GM19351 (cell line): ENCODE results near the gene FBXO8.
"Not testable (repeated sequence)": the region's sequence is repeated elsewhere in the genome, so short reads cannot be mapped to it uniquely, and the experiment has no call there.

Experiments
- ATAC-seq: cut with Tn5 transposase; IDR thresholded peaks from one replicate; pipeline ENCODE4 v1.9.1; 2021; ENCODE audit warnings: mild to moderate bottlenecking, moderate library complexity; ENCODE audit not compliant: unreplicated experiment

Gene FBXO8, protein sequence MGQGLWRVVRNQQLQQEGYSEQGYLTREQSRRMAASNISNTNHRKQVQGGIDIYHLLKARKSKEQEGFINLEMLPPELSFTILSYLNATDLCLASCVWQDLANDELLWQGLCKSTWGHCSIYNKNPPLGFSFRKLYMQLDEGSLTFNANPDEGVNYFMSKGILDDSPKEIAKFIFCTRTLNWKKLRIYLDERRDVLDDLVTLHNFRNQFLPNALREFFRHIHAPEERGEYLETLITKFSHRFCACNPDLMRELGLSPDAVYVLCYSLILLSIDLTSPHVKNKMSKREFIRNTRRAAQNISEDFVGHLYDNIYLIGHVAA

DNA sequence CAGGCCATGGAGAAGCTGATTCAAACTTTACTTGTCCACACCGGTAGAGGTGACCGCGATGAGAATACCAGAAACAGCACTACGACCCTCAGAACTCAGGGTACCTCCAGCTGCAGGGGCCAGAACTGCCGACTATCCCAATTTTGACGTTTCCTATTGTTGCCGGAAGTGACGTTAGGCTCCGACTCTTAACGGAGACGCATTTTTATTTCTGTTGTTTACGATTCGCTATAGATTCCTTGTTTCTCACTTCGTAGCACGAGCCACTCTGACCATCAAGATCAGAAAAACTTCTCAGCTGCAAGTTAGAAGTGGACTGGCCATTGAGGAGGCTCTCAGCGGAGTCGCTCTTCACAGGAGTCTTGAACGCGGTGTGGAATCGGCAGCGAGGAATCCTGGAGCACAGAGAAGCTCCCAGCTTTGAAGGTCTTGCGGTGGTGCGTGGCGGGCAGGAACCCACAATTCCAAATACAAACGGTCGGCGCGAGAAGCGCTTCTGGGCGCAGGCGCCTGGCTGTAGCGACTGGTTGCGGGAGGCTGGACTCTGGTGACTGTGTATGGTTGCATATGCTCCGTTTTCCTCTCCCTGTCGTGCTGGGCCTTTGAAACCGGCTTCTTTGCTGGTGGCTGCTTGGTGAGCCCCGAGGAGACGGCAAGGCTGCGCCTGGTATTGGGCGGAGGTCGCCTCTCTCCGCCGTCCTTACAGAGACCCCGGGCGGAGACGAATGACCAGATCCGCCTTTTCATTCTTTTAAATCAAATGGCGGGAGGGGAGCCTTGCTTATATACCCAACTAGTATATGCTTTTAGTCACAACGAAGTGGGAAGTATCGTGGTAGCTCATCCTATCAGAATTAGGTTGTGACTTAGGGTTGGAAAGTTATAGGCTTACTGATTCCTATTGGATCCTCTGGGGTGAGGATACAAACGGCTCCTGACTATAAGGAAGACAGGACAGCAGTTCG lies at the start of gene FBXO8, which contains the start of gene CEP44:
FBXO8 (minus strand) TSS at position 161 of the 965 bp plus-strand sequence. CDS start 20,575 bp downstream, outside the sequence.
CEP44 (plus strand) TSS at position 405 of the 965 bp plus-strand sequence. CDS start 15,211 bp downstream, outside the sequence.
- peak; percentile 59 for ATAC-seq

DNA sequence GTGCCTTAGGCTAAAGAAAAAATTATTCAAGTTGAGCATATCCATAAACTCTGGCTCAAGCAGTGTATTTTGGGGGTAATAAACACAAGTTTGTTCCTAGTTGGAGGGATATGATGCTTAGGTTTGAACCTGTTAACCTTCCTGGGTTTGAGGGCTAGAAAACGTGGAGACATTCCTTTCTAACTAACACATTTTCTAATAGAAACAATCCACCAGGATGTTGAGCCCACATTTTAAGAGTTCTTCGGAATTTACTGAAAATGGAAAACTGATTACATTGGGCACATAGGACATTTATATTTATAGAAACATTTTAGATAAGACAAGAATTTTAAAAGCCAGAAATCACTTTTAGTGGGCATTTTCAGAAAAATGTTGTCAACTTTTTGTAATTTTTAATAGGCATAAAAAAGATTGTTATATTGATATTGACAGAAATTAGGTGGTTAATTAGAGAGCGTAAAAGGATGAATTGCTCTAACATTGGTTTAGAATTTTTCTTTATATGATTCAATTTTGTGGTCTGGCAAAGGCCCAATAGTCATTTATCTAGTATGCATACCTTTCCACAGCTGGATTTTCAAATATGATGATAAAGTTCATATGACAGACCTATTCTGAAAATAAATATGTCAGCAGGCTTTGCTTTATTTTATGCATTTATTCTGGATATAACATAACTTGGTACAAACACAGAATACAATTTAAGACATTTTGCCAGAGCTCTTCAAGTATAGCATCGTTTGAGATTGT lies 49.5 kb upstream of the FBXO8 start:
- ATAC-seq, result no peak

DNA sequence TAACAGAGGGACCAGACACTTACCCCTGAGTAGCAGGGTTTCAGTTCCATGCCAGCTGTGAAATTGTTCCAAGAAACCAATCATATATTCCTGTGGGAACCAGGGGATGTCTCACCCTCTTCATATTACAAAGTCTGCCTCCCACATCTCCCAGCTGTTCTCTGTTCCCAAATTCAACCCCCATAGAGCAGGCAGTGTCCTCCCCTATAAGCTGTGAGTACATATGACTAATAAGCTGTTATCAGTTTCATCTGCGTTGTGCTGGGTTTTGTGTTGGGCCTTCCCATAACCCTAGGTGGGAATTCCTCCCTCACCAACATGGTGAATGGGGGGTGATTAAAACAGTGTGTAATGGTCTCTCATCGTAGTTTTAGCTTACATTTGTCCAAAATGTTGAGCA lies 41.3 kb upstream of the FBXO8 start:
- no peak for ATAC-seq

DNA sequence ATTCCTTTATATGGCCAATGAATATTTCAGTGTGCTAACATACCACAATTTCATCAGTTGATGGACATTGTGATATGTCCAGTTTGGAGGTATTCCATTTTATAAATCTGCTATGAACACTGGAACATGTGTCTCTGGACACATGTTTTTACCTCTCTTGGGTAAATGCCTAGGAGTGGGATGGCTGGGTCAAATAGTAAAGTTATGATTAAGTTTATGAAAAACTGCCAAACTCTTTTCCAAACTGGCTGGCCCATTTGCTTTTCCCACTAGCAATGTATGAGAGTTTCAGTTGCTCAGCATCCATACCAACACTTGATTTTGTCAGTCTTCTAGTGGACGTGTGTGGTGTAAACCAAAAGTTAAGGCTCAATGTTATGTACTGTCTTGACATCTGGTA lies 40.8 kb upstream of the FBXO8 start:
- ATAC-seq, result no peak

DNA sequence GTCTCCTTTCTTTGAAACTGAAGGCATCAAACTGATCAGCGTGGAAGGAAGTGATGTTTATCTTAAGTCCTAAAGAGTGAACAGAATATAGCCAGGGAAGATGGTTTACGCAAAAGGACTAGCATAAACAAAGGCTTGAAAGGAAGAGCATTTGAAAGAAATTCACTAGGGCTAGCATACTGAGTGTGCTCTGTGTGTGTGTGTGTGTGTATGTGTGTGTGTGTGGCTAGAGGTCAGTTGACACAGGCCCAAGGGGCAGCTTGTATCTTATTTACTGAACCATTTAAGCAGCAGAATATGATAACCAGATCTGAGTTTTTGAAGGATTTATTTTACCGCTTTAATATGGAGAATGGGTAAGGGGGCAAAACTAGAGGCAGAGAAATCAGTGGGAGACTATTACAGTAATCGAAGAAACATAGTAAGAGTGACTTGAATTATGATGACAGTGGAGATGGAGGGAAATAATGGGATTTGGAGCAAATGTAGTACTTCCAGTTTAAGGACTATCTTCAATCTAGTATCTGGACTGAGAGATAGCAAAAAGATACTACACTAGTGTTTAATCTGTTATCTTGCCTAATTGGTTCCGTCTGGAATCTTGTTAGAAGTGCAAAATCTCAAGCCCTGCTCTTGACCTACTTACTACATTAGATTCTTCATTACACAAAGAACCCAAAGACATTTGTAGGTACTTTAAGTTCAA lies 37.2 kb upstream of the FBXO8 start:
- ATAC-seq, result no peak

DNA sequence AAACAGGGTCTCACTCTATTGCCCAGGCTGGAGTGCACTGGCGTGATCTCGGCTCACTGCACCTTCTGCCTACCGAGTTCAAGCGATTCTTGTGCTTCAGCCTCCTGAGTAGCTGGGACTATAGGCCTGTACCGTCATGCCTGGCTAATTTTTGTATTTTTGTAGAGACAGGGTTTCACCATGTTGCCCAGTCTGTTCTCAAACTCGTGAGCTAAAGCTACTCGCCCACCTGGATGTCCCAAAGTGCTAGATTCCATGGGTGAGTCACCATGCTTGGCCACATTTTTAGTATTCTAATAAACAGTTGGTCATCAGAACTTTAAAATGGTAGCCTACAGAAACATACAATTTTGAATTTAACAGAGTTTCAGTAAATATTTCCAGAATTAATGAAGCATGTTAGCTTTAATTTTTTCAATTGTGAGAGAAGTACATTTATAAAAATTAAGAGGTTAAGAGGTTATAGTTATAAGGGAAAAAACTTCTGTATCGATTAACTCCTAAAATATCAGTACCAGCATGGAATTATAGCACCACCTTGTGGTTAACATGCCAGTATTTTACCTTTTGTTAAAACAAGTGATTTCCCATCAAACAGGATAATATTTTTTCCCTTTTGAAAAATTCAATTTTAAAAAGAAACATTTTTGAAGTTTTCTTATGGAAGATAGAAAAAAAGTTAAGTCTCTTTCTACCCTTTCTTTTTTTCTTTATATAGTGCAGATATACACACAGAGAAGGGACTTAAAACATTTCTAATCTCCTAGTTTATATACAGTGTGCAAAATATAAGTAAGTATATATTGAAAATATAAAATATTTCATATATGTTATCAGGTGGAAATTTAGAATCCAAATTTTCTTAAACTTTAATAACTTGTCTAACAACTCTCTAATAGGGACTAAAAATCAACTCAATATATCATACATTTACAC lies 35.6 kb upstream of the FBXO8 start:
- ATAC-seq, result no peak

DNA sequence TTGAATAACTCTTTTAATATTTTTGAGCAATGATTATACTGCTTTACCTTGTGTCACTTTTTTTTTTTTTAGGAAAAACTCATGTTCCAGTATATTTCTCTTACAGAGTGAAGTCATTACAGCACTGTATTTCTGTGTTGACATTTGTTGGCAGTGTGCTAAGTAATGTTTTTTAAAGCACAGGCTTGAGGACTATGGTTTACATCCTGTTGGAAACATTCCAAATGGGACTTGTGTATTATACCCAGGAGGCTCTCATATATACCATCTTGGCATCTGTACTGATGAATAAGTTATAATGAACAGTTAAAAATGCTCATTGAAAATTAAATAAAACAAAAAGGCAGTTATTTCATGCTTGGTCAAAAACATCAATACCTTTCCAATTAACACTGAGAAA lies 34.1 kb upstream of the FBXO8 start:
- no peak for ATAC-seq

DNA sequence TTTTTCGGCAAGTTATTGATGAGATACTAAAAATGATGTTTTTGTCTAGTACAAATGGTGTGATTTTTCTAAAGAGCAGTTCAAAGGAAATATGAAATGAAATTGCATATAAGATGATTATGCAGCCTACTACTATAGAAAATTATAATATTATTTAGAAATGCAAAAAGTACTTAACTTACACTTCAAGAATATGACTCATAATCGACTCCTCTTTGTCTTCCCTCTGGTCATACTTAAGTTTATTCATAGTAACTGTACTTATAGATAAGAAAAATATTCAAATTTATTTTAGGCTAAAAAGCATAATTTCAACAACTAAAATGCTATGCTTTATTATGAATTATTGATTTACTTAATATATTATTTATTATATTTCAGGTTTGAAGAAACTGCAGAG lies 33.5 kb upstream of the FBXO8 start:
- ATAC-seq, result no peak

DNA sequence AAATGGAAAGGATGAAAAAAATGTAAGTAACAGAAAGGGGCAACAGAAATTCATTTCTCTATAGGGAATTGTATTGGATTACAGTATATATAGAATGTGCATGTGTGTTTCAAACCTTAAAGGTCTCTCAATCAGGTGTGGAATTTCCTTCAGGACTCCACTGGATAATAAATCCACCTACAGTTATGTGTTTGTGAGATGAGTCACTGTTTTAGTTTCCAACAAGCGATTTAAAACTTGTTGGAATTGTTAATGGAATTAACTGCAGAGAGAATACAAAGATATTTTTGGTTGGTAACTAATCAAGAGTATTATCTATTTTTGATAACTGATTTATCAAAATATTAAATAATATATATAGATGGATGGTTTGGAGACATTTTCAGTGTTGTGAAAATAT lies 33.1 kb upstream of the FBXO8 start:
- no peak for ATAC-seq

DNA sequence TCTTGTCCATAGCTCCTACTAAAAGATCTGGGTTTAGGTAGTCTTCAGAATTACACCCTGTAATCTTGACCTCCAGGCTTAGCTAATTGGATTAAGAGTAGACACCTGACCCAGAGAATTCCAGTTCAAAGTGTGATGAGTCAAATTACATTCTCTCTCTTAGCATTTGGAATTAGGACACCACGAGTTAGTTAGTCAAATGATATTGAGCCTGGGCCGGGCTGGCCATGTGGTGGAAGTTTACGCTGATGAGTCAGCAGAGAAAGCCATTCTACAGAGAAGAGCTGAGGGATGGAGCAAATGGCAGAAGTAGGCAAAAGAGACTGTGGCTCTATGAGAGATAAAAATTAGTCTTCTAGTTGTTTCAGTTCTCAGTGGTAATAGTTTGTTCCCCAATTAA lies 31.3 kb upstream of the FBXO8 start:
- no peak for ATAC-seq

DNA sequence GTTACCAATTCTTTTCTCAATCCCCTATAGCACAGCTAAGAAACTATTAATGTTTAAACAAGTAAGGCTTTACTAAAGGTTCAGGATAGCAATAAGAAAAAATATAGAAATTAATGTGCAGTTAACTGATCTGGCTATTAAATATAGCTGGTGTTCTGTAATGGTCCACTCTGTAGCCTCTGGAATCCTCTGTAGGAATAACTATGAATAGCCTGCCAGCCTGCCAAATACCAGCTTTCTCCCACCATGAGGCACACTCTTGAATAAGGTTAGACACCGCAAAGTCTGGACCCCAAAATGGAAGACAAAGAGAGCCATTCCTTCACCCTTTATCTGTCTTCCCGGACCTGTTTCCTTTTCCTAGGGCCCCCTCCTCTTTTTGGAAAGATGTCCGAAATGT lies 30.8 kb upstream of the FBXO8 start:
- ATAC-seq, result no peak

DNA sequence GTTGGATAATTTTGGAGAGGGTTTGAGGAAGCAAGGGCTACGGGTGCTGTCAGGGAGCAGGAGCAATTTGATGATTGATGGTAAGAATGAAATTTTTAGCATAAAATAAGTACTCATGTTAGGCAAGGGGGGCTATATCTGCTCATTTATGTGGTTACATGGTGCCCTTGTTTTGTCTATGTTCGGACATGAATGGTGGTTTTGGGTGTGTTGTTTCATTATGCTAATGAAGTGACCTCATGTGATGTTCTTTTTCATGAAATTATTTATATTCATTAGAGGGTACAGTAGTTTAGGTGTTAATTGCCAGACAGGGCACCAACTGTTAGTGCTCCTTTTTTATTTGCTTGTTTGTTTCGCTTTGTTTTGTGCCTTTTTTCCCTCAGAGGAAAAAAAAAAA lies 29.5 kb upstream of the FBXO8 start:
- no peak for ATAC-seq

DNA sequence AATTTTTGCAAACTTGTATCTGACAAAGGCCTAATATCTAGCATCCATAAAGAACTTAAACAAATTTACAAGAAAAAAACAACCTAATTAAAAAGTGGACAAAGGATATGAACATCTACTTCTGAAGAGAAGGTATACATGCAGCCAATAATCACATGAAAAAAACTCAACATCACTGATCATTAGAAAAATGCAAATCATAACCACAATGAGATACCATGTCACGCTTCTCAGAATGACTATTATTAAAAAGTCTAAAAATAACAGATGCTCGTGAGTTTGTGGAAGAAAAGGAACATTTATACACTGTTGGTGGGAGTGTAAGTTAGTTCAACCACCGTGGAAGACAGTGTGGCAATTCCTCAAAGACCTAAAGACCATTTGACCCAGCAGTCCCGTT lies 24.2 kb upstream of the FBXO8 start:
- peak; percentile 82 for ATAC-seq

DNA sequence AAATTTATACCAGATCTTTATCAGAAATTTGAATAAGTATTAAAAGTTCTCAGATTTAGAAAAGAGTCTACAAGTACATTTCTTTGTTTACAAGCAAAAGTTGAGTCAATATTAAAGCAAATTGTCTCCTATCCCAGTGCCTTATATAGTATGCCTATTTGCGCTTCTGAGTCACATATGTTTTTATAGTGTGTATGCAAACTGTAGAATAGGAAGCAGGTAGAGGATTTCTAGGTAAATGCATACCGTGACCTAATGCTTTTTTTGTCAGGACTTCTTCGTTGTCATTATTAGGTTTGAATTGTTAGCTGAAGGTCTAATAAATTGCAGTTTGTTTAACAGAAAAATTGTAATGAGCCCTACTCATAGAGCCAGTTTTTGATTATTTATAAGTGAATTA lies 22.5 kb upstream of the FBXO8 start:
- ATAC-seq, result no peak

DNA sequence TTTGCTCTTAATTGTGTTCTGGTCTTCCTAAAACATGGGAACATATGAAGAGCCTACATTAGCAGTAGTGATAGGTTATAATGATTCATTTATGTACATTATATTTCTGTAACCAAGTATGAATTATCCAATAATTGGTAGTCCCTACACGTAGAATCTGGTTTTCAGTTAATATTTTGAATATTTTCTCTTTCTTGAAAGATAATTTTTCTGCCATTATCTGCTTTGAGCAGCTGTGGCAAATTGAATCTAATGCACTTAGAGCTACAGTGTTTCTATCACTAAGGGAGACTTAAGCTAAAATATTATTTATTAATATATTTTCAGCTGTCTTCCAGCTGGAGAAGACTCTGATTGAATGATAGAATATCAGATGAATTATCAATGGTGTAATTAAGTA lies 21.2 kb upstream of the FBXO8 start:
- ATAC-seq, result no peak

DNA sequence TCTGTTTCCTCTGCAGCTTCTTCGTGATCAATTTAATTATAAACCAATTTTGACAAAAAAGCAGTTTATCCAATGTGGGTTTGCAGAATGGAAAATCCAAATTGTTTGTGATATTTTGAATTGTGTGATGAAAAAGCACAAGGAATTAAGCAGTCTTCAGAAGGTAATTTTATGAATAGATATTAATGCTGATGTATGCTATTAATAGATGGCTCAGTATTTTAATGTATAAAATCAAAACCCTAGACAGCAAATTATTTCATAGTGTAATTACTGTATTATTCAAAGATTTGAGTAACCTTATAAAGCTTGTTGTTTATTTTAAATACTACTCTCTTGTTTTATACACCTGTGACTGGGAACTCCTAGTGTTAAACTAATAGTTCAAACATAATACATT lies 20.2 kb upstream of the FBXO8 start:
- ATAC-seq, result no peak

DNA sequence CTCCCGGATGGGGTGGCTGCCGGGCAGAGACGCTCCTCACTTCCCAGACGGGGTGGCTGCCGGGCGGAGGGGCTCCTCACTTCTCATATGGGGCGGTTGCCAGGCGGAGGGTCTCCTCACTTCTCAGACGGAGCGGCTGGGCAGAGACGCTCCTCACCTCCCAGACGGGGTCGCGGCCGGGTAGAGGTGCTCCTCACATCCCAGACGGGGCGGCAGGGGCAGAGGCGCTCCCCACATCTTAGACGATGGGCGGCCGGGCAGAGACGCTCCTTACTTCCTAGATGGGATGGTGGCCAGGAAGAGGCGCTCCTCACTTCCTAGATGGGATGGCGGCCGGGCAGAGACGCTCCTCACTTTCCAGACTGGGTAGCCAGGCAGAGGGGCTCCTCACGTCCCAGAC lies 11.7 kb upstream of the FBXO8 start:
- ATAC-seq, result not testable (repeated sequence)

DNA sequence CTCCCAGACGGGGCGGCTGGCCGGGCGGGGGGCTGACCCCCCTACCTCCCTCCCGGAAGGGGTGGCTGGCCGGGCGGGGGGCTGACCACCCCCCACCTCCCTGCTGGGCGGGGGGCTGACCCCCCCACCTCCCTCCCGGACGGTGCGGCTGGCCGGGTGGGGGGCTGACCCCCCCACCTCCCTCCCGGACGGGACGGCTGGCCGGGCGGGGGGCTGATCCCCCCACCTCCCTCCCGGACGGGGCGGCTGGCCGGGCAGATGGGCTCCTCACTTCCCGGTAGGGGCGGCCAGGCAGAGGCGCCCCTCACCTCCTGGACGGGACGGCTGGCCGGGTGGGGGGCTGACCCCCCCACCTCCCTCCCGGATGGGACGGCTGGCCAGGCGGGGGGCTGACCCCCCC lies 11.2 kb upstream of the FBXO8 start:
- not testable (repeated sequence) for ATAC-seq

DNA sequence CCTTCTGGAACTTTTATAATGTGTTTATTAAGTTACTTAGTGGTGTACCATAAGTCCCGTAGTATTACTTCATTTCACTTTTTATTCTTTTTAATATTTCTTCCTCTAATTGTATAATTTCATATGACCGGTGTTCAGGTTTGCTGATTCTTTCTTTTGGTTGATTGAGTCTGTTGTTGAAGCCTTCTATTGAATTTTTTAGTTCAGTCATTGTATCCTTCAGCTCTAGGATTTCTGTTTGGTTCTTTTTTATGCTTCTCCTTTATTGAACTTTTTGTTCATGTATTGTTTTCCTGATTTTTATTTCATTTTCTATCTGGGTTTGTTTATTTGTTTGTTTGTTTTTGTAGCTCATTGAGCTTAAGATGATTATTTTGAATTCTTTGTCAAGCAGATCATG lies 9.0 kb upstream of the FBXO8 start:
- no peak for ATAC-seq

DNA sequence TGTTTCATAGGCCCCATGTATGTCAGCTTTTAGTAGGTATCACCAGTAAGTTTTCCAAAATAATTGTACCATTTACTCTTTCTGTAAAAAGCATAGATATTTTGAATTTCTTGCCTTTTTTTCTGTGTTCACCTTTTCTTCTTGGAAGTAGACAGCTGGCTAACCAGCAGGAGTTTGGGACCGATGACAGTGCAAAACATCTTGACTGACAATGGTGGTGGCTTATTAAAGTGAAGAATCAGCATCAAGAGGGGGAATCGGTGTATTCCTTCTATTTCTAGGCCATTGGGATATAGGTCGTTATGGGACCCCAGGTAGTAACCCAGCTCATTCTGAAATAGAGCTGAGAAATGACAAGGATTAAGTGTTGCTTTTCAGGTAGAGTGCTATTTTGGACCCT lies 3.4 kb upstream of the FBXO8 start:
- ATAC-seq, result no peak
